DMS53 treated with DMSO at 0.1 percent for 48 hours (cell line): ENCODE data around the gene PATZ1.
"Not testable (repeated sequence)": the region's sequence is repeated elsewhere in the genome, so short reads cannot be mapped to it uniquely, and the experiment has no call there.

Source experiments
- DNase-seq: peaks from one replicate; lab custom pipeline; 2025; ENCODE audit not compliant: unreplicated experiment; lab: John Stamatoyannopoulos, UW

The PATZ1 gene, protein sequence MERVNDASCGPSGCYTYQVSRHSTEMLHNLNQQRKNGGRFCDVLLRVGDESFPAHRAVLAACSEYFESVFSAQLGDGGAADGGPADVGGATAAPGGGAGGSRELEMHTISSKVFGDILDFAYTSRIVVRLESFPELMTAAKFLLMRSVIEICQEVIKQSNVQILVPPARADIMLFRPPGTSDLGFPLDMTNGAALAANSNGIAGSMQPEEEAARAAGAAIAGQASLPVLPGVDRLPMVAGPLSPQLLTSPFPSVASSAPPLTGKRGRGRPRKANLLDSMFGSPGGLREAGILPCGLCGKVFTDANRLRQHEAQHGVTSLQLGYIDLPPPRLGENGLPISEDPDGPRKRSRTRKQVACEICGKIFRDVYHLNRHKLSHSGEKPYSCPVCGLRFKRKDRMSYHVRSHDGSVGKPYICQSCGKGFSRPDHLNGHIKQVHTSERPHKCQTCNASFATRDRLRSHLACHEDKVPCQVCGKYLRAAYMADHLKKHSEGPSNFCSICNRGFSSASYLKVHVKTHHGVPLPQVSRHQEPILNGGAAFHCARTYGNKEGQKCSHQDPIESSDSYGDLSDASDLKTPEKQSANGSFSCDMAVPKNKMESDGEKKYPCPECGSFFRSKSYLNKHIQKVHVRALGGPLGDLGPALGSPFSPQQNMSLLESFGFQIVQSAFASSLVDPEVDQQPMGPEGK

DNA sequence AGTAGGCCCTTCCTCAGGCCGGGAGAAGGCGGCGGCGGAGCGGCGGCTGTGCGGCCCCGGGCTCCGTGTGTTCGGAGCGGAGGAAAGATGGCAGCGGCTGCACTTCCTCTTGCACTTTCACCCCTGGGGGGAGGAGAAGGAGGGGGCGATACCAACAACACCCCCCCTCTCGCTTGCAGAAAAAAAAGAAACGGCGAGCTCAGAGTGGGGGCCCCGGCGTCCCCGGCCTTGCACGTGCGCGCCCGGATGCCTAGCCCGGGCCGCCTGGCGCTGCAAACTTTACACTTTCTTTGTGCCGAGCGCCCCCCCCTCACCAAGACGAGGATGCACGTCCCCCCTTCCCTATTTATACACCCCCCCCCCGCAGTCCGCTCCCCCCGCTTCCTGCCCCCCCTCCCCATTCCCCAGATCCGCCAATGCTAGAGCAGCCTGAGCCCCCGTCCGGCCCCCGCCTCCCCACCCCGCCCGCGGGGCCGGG is at the start of gene PATZ1:
Gene PATZ1, minus strand, starts transcription at position 92 of the 478 bp plus-strand sequence. CDS start 744 bp downstream, outside the sequence.
- no peak for DNase-seq

- no peak for DNase-seq
These were observed 48.2 kb upstream of the PATZ1 start for GRCh38 chr22:31394326-31394725.

DNA sequence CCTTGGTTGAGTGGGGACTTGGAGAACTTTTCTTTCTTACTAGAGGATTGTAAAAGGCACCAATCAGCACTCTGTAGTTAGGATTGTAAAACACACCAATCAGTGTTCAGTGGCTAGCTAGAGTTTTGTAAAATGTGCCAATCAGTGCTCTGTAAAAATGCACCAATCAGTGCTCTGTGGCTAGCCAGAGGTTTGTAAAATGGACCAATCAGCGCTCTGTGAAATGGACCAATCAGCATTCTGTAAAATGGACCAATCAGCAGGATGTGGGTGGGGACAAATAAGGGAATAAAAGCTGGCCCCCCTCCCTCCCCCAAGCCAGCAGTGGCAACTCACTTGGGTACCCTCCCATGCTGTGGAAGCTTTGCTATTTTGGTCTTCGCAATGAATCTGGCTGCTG is 47.7 kb upstream of the PATZ1 start:
- DNase-seq: no peak

DNA sequence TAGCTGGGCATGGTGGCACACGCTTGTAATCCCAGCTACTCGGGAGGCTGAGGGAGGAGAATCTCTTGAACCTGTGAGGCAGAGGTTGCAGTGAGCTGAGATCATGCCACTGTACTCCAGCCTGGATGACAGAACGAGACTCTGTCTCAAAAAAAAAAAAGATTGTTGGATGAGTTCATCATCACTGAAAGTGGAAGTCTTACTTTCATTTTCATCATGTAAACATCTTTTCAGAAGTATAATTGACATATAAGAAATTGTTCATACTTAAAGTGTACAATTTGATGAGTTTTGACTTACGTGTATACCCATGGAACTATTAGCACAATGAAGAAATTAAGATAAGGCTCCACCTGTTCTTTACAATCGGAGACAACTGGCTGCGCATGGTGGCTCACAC is 32.5 kb upstream of the PATZ1 start:
- DNase-seq: not testable (repeated sequence)

DNA sequence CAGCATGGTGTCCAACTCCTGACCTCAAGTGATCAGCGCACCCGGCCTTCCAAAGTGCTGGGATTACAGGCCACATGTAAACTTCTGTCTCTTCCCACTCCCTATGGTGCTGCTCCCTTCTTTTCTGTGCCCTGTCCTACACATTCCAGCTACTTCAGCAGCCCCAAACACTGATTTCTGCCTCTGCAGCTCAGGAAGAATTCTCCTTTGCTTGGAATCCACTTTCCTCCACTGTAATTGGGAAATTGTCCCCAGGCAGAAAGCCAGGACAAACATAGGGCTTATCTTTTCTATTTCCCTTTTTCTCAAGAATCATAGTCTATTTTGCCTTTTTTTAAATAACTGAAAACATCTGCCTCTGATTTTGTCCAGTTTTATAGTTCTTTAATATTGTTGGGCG is 32.0 kb upstream of the PATZ1 start:
- no peak for DNase-seq

DNA sequence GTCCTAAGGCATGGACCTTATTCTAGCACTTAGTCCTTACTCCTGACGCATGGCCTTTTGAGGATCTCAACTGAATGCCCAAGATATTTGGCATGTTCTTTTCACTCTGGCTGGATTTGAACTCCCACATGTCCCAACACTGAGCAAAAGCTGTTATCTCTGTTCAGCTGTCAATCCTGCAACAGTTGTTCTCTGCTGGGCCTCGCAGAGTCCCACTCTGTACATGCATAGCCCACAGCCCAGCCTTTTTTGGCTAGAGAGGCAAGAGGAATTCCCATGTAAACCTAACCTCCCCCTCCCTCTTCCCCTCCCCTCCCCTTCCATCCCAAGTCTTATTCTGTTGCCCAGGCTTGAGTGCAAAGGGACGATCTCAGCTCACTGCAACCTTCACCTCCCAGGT is 31.5 kb upstream of the PATZ1 start:
- no peak for DNase-seq

DNA sequence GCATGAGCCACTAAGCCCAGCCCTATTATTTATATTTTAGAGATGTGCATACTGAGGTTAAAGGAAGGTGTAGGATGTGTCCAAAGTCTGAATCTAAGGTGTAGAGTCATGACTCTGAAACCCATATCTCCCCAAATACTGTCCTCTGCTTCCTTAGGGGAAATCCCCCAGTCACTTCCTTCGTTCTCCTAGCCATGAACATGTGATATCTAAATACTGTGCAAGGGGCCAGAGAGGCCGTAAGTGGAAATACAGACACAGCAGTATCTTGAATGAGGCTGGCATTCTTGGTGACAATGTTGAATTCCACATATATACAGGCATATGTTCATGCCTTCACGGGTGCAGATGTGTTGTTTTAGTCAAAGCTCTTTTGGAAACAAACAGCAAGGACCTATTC is 21.3 kb upstream of the PATZ1 start:
- DNase-seq: no peak

GRCh38 chr22:31363885-31364465 is 17.8 kb upstream of the PATZ1 start:
- DNase-seq: no peak

- DNase-seq: no peak
These were observed 15.6 kb upstream of the PATZ1 start for GRCh38 chr22:31361743-31362142.

DNA sequence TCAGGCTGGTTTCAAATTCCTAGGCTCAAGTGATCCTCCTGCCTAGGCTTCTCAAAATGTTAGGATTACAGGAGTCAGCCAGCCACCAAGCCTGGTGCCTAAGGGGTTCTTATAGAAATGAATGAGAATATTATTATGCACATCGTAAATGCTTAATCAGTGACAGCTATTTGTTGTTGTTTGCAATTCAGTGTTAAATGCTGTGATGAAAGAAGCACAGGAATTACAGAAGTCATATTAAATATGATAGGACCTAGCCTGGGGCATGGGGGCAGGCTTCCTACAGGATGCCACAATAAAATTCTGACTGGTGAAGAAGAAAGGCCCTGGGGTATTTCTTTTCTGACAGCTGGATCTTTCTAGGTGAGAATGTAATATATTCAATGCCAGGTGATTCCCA is 13.9 kb upstream of the PATZ1 start:
- DNase-seq: no peak

- DNase-seq: no peak
These were observed 8.4 kb upstream of the PATZ1 start for GRCh38 chr22:31354515-31354914.

GRCh38 chr22:31350410-31350863 is 4.3 kb upstream of the PATZ1 start:
- peak; percentile 27 for DNase-seq

GRCh38 chr22:31349960-31350359 is 3.8 kb upstream of the PATZ1 start:
- no peak for DNase-seq

DNA sequence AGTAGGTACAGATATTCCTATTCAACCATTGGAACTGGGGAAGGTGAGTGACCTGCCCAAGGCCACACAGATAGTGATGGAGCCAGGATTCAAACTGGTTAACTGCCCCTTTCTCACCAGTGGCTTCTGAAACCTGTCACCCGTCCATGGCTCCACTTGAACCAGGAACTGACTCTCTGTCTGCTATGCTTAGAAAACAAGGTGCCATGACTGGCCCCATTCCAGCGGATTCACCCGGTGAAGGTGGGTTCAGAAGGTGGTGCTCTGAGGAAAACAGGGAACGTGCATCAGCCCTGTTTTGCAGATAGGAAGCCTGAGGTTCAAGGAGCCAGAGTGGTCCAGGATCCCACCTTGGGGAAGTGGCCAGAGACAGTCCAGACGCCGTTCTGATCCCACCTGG is 2.6 kb upstream of the PATZ1 start:
- no peak for DNase-seq

DNA sequence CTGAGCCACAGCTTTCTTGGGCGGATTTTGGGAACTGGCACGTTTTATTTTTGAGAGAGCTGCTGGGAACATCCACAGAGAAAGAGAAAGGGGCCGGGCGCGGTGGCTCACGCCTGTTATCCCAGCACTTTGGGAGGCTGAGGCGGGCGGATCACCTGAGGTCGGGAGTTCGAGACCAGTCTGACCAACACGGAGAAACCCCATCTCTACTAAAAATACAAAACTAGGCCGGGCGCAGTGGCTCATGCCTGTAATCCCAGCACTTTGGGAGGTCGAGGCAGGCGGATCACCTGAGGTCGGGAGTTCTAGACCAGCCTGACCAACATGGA is 1.8 kb upstream of the PATZ1 start:
- DNase-seq: not testable (repeated sequence)

DNA sequence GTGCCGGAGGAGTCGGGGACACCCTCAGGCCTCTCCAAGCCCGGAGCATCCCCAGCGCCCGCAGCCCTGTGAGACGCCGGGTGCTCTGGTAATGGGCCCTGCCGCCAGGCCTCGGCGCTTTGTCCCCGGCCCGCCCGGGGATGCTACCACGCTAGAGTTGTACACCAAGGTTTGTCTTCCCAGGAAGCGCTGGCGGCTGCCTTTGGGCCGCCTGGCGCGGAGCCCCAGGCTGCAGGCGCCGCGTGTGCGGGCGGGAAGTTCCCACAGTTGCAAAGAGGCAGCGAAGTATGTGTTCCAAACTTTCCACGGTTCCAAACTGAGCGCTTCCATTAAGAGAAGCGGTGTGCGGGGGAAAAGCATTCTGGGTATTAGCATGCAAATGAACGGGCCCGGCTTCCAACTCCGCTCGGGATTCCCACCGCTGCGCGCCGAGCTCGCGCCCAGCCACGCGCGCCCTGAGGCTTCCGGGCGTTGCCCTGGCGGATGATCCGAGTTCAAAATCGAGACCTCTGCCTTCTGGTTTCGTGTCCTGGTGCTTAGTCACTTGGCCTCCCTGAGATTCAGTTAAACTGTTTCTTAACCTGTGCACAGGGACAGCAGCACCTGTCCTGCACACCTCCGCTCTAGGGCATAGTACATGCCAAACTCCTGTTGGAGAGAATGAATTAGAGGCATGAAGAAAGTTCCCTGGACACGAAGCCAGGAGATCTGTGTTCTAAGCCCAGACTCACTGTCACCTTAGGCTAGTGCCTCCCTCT is 1.3 kb upstream of the PATZ1 start:
- peak; percentile 19 for DNase-seq

DNA sequence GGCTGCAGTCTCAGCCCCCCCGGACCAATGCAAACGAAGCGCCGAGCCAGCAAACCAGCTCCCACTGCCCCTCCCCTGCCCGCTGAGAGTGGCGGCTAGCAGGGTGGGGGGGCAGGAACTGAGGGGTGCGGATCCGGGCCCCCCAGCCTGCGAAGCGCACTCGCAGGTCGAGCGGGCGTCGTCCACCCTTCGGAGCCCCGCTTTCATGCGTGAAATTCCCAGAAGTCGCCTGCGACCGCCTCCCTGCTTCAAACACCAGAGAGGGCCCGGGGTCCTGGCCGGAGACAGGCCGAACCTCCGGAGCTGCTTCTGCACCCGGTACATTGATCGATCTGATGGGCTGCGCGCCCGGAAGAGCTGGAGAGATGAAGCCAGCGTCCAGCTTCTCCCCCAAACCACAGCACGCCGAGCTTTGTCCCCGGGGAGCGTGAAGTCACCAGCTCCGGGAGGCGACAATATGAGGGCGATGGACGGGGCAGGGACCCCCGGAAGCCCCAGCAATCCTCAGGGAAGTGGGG is 646 bp upstream of the PATZ1 start:
- DNase-seq: no peak

DNA sequence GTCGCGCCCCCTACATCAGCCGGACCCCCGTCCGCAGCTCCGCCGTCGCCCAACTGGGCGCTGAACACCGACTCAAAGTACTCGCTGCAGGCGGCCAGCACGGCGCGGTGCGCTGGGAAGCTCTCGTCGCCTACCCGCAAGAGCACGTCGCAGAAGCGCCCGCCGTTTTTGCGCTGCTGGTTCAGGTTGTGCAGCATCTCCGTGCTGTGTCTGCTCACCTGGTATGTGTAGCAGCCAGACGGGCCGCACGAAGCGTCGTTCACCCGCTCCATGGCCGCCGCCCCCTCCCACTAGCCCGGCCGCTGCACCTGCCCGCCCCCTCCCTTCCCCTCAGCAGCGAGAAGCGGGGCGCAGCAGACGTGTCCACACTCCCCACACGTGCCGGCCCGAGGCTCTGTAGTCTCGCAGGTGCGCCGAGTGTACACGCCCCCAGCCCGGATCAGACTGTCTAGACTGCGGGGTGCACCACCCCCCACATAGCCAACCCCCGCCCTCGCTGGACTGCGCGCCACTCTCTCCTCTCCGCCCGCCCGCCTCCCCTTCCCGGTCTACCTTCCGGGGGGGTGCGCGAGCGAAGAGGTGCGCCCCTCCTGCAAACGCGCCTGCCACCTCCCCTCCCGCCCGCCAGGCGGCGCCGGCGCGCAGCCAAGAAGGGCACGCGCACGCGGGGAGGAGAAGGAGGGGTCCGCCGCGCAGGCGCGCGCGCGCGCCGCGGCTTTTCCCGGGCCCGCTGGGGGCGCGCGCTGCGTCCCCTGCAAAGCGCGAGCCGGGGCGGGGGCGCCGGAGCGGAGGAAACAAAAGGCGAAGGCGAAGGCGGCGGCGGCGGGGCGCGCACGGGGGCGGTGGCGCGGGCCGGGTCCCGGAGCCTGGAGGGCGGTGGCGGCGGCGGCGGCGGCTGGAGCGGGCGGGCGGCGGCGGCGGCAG is 553 bp downstream of the PATZ1 start:
- peak; percentile 16 for DNase-seq

- no peak for DNase-seq
These were observed 1.4 kb downstream of the PATZ1 start for GRCh38 chr22:31344578-31345330.
